ENCODE measurements around the gene NFATC2. TPM values are rescaled to one million over a fixed set of nuclear protein-coding genes. Genes with fewer than 3 reads are reported as not detected.
A peak's percentile ranks its signal among the peaks of the same experiment; 100 is the strongest.
"Not testable (repeated sequence)": the region's sequence is repeated elsewhere in the genome, so short reads cannot be mapped to it uniquely, and the experiment has no call there.

Gene NFATC2
- total RNA-seq, 2 donors from 2014 or later = 5.7 to 7.0 TPM

GRCh38 chr20:51545515-51545914 is 3.0 kb upstream of the NFATC2 start:
- no peak for ATAC-seq
- intact Hi-C loops (cut with DNase I) = no loop called here
- DNase-seq = no peak

- DNase-seq = no peak
- no peak for ATAC-seq
- intact Hi-C loops (cut with DNase I) = no loop called here
Observed at GRCh38 chr20:51543422-51543788, 886 bp upstream of the NFATC2 start.

- ATAC-seq = peak; percentile 39 to 47
- intact Hi-C loops (cut with DNase I) = no loop called here
- DNase-seq = no peak
Observed at GRCh38 chr20:51542033-51542570, 417 bp downstream of the NFATC2 start.

DNA sequence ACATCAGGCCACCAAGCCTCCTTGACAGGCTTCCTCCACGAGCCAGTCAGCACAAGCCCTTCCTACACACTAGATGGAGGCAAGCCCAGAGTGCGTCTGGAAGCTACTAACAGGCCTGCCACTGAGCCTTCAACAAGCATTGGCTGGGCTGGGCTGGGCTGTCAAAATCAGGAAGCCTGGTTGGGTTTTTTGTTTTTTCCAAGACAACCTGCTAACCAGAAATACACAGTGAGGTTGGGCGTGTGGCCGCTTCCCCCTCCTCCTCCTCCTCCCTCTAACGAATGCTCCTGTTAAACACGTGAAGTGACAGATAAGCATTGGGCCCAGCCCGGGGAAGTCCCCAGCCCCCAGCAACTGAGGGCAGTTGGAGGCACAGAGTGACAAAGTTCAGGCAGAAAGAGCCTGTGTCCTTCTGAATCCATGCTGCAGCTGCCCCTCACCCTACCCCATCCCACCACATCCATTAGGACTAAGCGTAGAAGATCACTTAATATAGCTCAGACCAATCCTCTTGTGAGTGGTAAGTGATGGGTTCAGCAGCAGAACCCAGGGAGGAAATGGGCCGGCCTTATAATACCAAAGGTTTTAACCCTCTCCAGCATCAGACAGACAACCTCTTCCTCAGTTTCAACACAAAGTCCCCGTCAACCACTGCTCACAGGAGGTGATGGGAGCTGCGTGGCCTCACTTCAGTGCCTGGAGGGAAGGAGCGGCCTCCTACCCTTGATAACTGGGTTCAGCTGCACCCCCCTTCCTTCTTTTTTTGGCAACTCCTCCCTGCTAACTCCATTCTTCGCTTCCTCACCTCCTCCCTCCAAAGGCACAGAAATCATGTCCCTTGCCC is 1.1 kb downstream of the NFATC2 start:
- intact Hi-C loops (cut with DNase I) = no loop called here
- peak; percentile 89 to 92 for ATAC-seq
- peak; percentile 91 for DNase-seq

DNA sequence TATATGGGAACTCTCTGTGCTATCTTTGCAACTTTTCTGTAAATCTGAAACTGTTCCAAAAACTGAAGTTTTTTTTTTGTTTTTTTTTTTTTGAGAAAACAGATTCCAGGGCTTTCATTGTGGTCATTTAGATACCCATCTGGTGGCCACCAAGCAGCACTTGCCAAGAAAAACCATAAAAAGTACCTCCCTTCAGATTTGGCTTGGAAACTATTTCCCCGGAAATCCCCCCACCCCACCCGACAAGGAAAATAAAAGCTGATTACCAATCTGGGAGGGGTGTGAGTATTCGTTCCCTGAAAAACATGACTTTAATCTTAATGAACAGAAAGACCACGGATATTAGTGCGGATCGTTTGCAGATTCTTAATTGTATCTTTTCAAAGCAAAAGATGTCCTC is 1.9 kb downstream of the NFATC2 start:
- DNase-seq (no peak), ATAC-seq (no peak)
- intact Hi-C loops (cut with DNase I) = no loop called here

GRCh38 chr20:51540074-51540473 is 2.4 kb downstream of the NFATC2 start:
- DNase-seq; ATAC-seq; intact Hi-C loops (cut with DNase I): not testable (repeated sequence)

DNA sequence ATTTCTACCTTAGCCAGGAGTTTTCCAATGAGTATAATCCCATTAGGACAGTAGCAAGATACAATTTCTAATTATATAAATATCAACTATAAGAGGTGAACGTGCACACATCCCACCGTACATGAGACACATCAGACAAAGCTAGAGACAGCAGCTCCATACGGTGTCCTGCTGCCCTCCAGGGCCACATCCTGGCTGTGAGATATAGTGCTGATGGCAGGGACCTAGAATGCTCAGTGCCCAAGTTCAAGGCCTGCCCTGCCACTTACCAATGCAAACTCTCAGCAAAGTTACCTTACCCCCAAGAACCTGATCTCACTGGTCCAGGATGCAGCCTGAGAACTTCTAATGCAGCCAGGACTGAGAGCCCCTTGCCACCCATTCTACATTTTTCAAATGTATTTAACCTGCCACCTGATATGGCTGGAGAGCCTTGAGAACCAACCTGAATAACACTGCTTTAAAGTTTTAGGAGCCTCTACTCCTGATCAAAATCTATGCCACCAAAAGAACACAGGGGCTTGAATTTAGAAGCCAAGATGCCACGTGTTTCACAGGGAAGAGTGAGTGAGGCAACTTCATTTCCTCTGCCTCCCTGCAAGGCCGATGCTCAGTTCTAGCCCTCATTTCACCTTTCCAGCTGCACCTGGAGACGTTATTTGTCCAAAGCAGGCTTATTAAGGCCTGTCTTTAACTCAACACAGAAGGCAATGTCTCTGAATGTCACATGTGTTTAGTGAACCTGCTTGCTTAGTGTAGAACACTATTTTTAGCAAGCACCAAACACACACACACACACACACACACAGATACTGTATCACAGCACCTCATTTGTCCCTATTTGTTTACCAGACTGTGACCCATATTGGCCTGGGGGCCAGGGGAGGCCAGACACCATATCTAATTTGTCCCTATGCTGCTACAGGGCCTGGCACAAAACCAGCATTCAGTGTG is 6.1 kb downstream of the NFATC2 start:
- ATAC-seq (no peak), DNase-seq (no peak)
- intact Hi-C loops (cut with DNase I) = no loop called here

DNA sequence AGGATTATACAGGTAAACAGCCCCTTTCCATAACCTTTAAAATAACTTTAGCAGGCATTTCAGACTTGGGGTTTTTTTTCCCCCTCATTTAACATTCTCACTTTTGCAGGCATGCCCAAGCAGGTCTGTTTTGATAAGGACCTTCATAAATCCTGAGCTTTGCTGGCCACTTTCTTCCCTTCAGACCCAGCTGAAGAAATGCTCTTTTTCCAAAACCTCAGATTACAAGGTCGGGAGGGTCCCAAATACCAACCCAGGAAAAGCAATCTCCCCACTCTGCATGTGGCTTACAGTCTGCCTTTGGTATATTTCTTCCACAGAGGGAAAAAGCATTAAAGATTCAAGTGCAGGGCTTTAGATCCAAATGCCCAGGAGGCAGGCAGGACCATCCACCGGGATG is 6.8 kb downstream of the NFATC2 start:
- no peak for ATAC-seq
- DNase-seq = no peak
- intact Hi-C loops (cut with DNase I) = no loop called here

GRCh38 chr20:51535075-51535386 is 7.5 kb downstream of the NFATC2 start:
- intact Hi-C loops (cut with DNase I) = no loop called here
- DNase-seq = no peak
- ATAC-seq = peak in 1 of 2 donors; percentile 7

DNA sequence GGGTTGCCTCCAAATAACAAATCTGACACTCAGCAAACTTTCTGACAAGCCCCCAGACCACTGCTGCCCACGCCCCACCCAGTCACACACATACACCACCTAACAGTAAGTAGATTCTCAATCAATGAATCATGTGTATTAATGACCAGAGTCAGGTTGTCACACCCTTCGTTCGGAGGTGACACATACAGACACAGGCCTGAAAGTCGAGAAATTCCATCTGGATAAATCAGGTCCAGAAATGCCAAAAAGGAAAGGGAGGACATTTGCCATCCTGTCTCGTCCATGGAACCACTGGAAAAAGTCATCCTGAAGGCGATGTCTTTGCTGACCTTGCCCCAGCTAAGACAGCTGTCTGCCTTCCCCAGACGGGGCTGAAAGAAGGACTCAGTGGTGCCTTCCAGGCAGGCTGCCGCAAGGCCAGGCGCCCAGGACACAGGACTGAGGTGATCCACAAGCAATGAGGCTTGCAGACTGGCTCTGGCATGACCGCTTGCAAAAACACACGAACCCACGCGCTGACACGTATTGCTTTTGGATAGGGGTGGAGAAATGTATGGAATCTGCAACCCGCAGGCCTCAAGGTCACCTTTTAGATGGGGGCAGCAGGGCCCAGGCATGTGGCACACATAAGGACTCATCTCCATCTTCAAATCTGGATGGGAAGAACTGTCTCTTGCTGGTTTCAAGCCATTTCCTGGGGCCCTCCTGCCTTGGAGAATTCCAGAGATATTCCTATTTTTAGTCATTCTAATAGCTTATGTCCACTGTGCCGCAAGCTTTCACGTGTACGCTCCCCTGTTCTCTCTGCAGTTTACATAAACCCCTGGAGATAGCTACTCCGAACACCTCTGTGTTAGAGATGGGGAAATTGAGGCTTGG is 9.0 kb downstream of the NFATC2 start:
- DNase-seq (no peak), ATAC-seq (peak in 1 of 2 donors; percentile 4)
- intact Hi-C loops (cut with DNase I) = no loop called here

DNA sequence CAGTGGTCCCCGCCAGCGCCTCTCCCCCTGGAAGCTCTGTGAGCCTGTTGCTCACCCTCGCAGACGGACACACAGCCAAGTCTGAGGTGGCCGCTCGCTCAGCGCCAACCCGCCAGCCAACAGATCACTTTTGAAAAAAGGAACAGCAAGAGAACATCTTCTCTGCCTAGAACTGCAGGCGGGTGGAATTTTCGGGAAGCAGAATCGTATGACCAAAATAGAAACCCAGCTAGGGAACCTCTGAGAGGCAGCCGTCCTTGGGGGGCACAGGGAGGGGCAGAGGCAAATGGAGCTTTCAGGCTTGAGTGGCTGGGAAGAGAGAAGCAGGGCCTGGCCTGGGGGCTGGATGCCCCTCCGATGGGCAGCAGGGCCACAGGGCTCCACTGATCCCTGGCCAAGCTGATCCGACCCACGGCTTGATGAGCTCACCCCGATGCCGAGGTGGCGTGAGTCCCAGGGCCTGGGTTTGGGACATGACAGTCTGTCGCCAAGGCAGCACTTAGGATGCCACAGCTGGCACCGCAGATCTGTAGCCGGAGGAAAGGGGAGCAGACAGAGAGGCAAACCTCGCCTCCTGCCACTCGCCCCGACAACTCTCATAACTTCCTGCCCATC is 9.8 kb downstream of the NFATC2 start:
- DNase-seq (peak; percentile 69), ATAC-seq (peak; percentile 55 to 62)
- intact Hi-C loops (cut with DNase I) = no loop called here

- no peak for DNase-seq
- no peak for ATAC-seq
- intact Hi-C loops (cut with DNase I) = no loop called here
Observed at GRCh38 chr20:51531712-51532456, 10.6 kb downstream of the NFATC2 start.

DNA sequence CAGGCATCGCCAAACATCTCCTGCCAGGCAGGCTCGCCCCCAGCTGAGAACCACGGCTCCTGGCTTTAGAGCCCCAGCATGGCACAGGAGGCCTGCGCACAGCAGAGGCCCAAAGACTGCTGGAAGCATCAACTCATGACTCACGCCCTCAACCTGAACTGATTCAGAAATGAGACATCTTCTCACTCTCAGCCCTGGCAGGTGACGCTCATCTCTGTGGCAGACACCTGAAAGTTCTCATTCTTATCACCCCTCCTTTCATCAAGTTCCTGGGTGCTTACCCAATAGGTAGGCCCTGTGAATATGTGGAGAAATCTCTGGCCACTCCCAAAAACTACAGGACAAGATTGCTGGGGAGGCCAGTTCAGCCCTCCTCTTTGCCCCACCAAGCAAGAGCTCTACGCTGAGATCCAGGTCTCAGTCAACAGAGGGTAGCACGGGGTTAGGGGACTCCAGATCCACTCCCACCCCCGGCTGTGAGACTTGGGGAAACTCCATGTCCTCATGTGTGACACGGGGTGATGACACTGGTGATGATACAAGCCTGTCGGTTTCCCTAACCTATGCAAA is 11.3 kb downstream of the NFATC2 start:
- intact Hi-C loops (cut with DNase I) = no loop called here
- ATAC-seq = peak in 1 of 2 donors; percentile 65
- DNase-seq = no peak

DNA sequence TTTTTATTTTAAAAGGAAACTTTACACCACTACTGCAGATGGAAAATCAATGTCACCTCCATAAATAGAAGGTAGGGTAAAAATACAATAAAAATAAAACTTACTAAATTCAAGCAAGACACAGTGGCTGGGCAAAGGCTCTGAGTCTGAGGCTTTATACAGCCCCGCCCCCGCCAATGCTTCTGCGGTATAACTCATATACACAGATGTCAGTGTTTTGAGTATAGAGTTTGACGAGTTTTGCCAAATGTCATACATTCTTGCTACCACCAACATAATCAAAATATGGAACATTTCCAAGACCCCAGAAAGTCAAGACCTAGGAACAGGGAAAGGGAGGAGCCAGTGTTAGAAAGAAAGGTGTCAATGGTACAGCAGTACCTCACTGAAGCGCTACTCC is 12.8 kb downstream of the NFATC2 start:
- DNase-seq (no peak), ATAC-seq (no peak)
- intact Hi-C loops (cut with DNase I) = no loop called here

DNA sequence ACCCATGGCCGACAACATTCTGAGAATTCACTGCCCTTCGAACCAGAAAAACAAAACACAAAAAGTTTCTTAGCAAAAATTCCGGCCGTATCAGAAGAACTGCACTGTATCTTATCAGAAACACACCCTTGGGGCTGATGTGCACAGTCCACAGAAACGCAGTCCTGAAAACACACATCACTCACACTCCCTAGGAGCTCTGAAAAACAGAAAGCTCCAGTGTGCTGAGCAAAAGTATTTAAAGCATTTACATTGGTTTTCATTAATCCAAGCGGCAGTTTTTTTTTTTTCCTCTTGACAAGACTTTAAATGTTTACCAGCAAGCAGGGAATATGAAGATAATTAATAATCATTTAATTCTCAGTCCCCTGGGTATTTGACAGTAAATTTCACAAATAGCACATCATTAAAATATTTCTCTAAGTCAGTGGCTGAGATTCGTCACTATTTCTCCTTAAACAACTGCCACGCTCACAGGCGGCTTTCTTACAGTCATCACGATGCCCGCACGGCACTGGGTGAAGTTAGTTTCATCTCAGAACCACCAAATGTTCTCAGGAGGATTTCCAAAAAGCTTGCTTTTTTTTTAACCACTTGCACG is 13.3 kb downstream of the NFATC2 start:
- intact Hi-C loops (cut with DNase I) = no loop called here
- no peak for DNase-seq
- ATAC-seq = peak; percentile 39 to 44

GRCh38 chr20:51528263-51529027 is 14.1 kb downstream of the NFATC2 start:
- DNase-seq (no peak), ATAC-seq (no peak)
- intact Hi-C loops (cut with DNase I) = no loop called here

DNA sequence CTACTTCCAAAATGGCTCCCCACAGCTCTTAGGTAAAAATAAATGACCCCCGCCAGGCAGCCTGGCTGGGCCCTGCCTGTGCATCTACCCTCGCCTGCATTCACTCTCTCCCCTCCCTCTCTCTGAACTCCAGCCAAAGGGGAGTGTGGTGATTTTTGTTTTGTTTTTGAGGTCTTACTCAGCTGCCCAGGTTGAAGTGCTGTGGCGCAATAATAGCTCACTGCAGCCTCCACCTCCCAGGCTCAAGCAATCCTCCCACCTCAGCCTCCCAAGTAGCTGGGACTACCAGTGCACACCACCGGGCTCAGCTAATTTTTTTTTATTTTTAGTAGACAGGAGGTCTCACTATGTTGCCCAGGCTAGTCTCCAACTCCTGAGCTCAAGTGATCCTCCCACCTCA is 15.8 kb downstream of the NFATC2 start:
- intact Hi-C loops (cut with DNase I) = no loop called here
- DNase-seq (no peak), ATAC-seq (no peak)
